GM21737 (cell line): ENCODE measurements around the gene CYP11A1.

ENCODE experiments used
- ATAC-seq: cut with Tn5 transposase; IDR thresholded peaks from one replicate; pipeline ENCODE4 v1.9.1; 2021; ENCODE audit warnings: mild to moderate bottlenecking, moderate library complexity; ENCODE audit not compliant: unreplicated experiment

The CYP11A1 gene

GRCh38 chr15:74367296-74367854 lies at the start of gene CYP11A1:
Gene CYP11A1, minus strand, starts transcription at chr15:74367646. Its CDS starts 61 bp downstream, at chr15:74367585.
- ATAC-seq: no peak

GRCh38 chr15:74417225-74417624 lies 49.8 kb upstream of the CYP11A1 start:
- ATAC-seq: no peak

GRCh38 chr15:74415966-74416916 lies 48.8 kb upstream of the CYP11A1 start:
- ATAC-seq: no peak

GRCh38 chr15:74414603-74415338 lies 47.3 kb upstream of the CYP11A1 start:
- no peak for ATAC-seq

- no peak for ATAC-seq
Observed at GRCh38 chr15:74414081-74414580, 46.7 kb upstream of the CYP11A1 start.

- no peak for ATAC-seq
Observed at GRCh38 chr15:74413350-74414080, 46.1 kb upstream of the CYP11A1 start.

GRCh38 chr15:74412159-74412558 lies 44.7 kb upstream of the CYP11A1 start:
- ATAC-seq: no peak

GRCh38 chr15:74411686-74412085 lies 44.2 kb upstream of the CYP11A1 start:
- no peak for ATAC-seq

GRCh38 chr15:74410502-74410901 lies 43.1 kb upstream of the CYP11A1 start:
- no peak for ATAC-seq

- no peak for ATAC-seq
Observed at GRCh38 chr15:74409225-74409624, 41.8 kb upstream of the CYP11A1 start.

GRCh38 chr15:74408815-74409214 lies 41.4 kb upstream of the CYP11A1 start:
- no peak for ATAC-seq

- no peak for ATAC-seq
Observed at GRCh38 chr15:74408385-74408784, 40.9 kb upstream of the CYP11A1 start.

GRCh38 chr15:74406992-74407705 lies 39.7 kb upstream of the CYP11A1 start:
- no peak for ATAC-seq

- no peak for ATAC-seq
Observed at GRCh38 chr15:74406517-74406916, 39.1 kb upstream of the CYP11A1 start.

GRCh38 chr15:74405823-74406222 lies 38.4 kb upstream of the CYP11A1 start:
- no peak for ATAC-seq

GRCh38 chr15:74403991-74404563 lies 36.6 kb upstream of the CYP11A1 start:
- ATAC-seq: peak; percentile 35

- ATAC-seq: no peak
Observed at GRCh38 chr15:74403588-74403919, 36.1 kb upstream of the CYP11A1 start.

- ATAC-seq: peak; percentile 28
Observed at GRCh38 chr15:74402873-74403587, 35.6 kb upstream of the CYP11A1 start.

- no peak for ATAC-seq
Observed at GRCh38 chr15:74402337-74402841, 34.9 kb upstream of the CYP11A1 start.
